Astrocyte (in vitro differentiated cells and primary cell): Measurements from ENCODE around the gene ZFR. TPM values are rescaled to one million over a fixed set of nuclear protein-coding genes. Genes with fewer than 3 reads are reported as not detected.
"Not testable (repeated sequence)": the region's sequence is repeated elsewhere in the genome, so short reads cannot be mapped to it uniquely, and the experiment has no call there.

Experiments used
- DNase-seq: peaks from one replicate; pipeline ENCODE4 v3.0.0-alpha.2; 2010; ENCODE audit warnings: low read depth
- FAIRE-seq: peaks from 2 replicates; lab custom pipeline; 2011; peaks lifted over from hg19 to GRCh38; lab: Jason Lieb, UNC
- H2AFZ ChIP-seq: 2 replicates; pipeline ENCODE4 v1.6.0; 2012; ENCODE audit warnings: low read depth, low read length, inconsistent platforms
- H3K27ac ChIP-seq: 2 replicates; pipeline ENCODE4 v1.5.1; 2011; ENCODE audit warnings: low read depth, low read length, inconsistent platforms
- H3K27me3 ChIP-seq: 2 replicates; pipeline ENCODE4 v1.6.0; 2011; ENCODE audit warnings: low read length, inconsistent platforms; ENCODE audit not compliant: insufficient read depth
- H3K36me3 ChIP-seq: 2 replicates; pipeline ENCODE4 v1.5.1; 2011; ENCODE audit warnings: low read length, inconsistent platforms; ENCODE audit not compliant: insufficient read depth
- H3K4me1 ChIP-seq: 2 replicates; pipeline ENCODE4 v1.5.1; 2011; ENCODE audit warnings: low read length, inconsistent platforms; ENCODE audit not compliant: insufficient read depth
- H3K4me2 ChIP-seq: 2 replicates; pipeline ENCODE4 v1.6.0; 2012; ENCODE audit warnings: low read length, inconsistent platforms
- H3K4me3 ChIP-seq: 2 replicates; pipeline ENCODE4 v1.5.1; 2011; ENCODE audit warnings: low read depth, mild to moderate bottlenecking, low read length, inconsistent platforms; ENCODE audit not compliant: insufficient read depth
- H3K79me2 ChIP-seq: 2 replicates; pipeline ENCODE4 v1.6.0; 2012; ENCODE audit warnings: mild to moderate bottlenecking, low read length, inconsistent platforms; ENCODE audit not compliant: insufficient read depth
- H3K9ac ChIP-seq: 2 replicates; pipeline ENCODE4 v1.6.0; 2012; ENCODE audit warnings: mild to moderate bottlenecking, low read length, inconsistent platforms
- H3K9me3 ChIP-seq: 2 replicates; pipeline ENCODE4 v1.5.1; 2012; ENCODE audit warnings: low read depth, mild to moderate bottlenecking, low read length, inconsistent platforms; ENCODE audit not compliant: insufficient read depth
- H4K20me1 ChIP-seq: 2 replicates; pipeline ENCODE4 v1.6.0; 2012; ENCODE audit warnings: low read length, inconsistent platforms; ENCODE audit not compliant: insufficient read depth
- H3K27ac Mint-ChIP-seq: one replicate; pipeline ENCODE4 v1.8.0; 2021; ENCODE audit warnings: mild to moderate bottlenecking, mixed read lengths; ENCODE audit not compliant: unreplicated experiment
- H3K27me3 Mint-ChIP-seq: one replicate; pipeline ENCODE4 v1.8.0; 2021; ENCODE audit warnings: low read depth, mixed read lengths; ENCODE audit not compliant: unreplicated experiment
- H3K36me3 Mint-ChIP-seq: one replicate; pipeline ENCODE4 v1.8.0; 2021; ENCODE audit warnings: low read depth, mixed read lengths; ENCODE audit not compliant: unreplicated experiment
- H3K4me1 Mint-ChIP-seq: one replicate; pipeline ENCODE4 v1.8.0; 2021; ENCODE audit warnings: low read depth, mixed read lengths; ENCODE audit not compliant: unreplicated experiment
- H3K4me3 Mint-ChIP-seq: one replicate; pipeline ENCODE4 v1.8.0; 2021; ENCODE audit warnings: mild to moderate bottlenecking, moderate library complexity, mixed read lengths; ENCODE audit not compliant: unreplicated experiment
- H3K9me3 Mint-ChIP-seq: one replicate; pipeline ENCODE4 v1.8.0; 2021; ENCODE audit warnings: mild to moderate bottlenecking, mixed read lengths; ENCODE audit not compliant: unreplicated experiment
- EZH2 ChIP-seq: IDR thresholded peaks from 2 replicates; pipeline ENCODE4 v1.6.1; 2012; ENCODE audit warnings: mild to moderate bottlenecking, low read length, inconsistent platforms; ENCODE audit not compliant: insufficient read depth
- total RNA-seq: library from RNA; stranded (reverse); gene quantifications from 2 replicates; pipeline ENCODE4 v1.2.1, GENCODE V29; 2021
- TF ChIP-seq, protein P1 (sequence below): IDR thresholded peaks from 2 replicates; pipeline ENCODE4 v1.5.1; 2011; ENCODE audit warnings: low read depth, mild to moderate bottlenecking, inconsistent platforms, low read length, moderate library complexity; ENCODE audit not compliant: insufficient read depth

ZFR gene
- total RNA-seq, 1 donor from 2014 or later = 68.4 TPM

DNA sequence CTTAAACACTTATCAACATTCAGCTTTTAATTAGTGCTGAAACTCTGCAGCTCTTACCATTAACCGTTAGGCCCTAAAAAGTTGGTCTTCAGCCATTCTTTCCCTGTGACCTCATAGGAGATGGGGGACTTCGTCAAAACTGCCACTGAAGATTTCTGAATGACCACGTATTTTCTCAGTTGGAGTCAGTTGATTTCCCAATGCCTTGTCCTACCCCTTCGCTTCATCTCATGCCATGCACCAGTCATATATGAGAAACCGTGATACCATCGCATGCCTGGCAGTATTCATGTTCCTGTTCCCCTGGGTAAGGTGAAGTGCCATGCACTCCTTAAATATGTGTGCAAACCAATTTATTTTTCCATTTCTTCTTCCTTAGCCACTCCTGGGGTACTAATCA is 10.8 kb upstream of the ZFR start:
- Histone ChIP-seq H3K4me1 (no peaks in the 10 kb centered on the region), H2AFZ (no peak overlapping the region), H3K36me3 (no peaks in the 10 kb centered on the region), H3K79me2 (no peaks in the 10 kb centered on the region), H3K4me2 (no peak overlapping the region), H4K20me1 (no peaks in the 10 kb centered on the region), H3K27me3 (peaks cover 6% of the 10 kb centered on the region), H3K27ac (no peak overlapping the region), H3K4me3 (no peak overlapping the region), H3K9me3 (peaks cover 3% of the 10 kb centered on the region), H3K9ac (no peak overlapping the region)
- Mint-ChIP-seq H3K4me3 (no peak overlapping the region), H3K27me3 (peaks cover 5% of the 10 kb centered on the region), H3K36me3 (no peaks in the 10 kb centered on the region), H3K4me1 (no peaks in the 10 kb centered on the region), H3K9me3 (no peaks in the 10 kb centered on the region), H3K27ac (no peak overlapping the region)
- no peak for TF ChIP-seq EZH2
- TF ChIP-seq, protein P1, sequence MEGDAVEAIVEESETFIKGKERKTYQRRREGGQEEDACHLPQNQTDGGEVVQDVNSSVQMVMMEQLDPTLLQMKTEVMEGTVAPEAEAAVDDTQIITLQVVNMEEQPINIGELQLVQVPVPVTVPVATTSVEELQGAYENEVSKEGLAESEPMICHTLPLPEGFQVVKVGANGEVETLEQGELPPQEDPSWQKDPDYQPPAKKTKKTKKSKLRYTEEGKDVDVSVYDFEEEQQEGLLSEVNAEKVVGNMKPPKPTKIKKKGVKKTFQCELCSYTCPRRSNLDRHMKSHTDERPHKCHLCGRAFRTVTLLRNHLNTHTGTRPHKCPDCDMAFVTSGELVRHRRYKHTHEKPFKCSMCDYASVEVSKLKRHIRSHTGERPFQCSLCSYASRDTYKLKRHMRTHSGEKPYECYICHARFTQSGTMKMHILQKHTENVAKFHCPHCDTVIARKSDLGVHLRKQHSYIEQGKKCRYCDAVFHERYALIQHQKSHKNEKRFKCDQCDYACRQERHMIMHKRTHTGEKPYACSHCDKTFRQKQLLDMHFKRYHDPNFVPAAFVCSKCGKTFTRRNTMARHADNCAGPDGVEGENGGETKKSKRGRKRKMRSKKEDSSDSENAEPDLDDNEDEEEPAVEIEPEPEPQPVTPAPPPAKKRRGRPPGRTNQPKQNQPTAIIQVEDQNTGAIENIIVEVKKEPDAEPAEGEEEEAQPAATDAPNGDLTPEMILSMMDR = no peak
- DNase-seq = no peak
- FAIRE-seq = no peak

DNA sequence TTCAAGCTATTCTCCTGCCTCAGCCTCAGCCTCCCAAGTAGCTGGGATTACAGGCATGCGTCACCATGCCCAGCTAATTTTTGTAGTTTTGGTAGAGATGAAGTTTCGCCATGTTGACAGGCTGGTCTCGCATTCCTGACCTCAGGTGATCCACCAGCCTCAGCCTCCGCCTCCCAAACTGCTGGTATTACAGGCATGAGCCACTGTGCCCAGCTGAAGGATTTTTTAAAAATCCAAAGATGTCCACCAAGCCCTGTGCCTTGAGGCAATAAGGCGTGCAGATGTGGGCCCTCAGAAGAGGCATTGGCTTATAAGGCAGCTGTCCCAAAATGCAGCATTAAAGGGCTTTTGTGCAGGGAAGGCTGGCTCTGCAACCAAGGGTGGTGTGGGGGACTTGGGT is 10.3 kb upstream of the ZFR start:
- no peaks in the 10 kb centered on the region for H3K36me3 Mint-ChIP-seq
- no peak for TF ChIP-seq EZH2
- TF ChIP-seq, protein P1 = no peak

DNA sequence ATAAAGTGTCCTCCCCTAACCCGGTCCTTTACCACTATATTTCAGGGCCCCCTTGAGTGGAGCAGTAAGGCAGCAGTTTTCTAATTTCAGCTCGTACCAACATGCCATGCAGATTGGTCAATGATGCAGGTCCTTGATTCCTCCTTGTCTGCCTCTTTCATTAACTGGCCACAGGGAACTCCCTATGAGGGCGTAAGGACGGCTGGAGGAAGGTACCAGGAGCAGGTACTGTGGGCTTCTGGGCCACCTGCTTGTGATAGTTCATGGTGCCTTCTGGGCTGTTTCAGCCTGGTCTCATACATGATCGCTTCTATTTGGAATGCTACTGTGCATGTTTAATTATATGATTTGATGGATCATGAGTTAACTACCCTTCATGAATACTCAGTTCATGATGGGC is 9.4 kb upstream of the ZFR start:
- Mint-ChIP-seq H3K27ac (no peak overlapping the region), H3K36me3 (no peaks in the 10 kb centered on the region), H3K4me3 (no peak overlapping the region), H3K9me3 (no peaks in the 10 kb centered on the region), H3K27me3 (peaks cover 5% of the 10 kb centered on the region), H3K4me1 (no peaks in the 10 kb centered on the region)
- Histone ChIP-seq H3K9me3 (peaks cover 3% of the 10 kb centered on the region), H3K79me2 (no peaks in the 10 kb centered on the region), H3K27ac (no peak overlapping the region), H3K9ac (no peak overlapping the region), H4K20me1 (no peaks in the 10 kb centered on the region), H3K4me2 (no peak overlapping the region), H2AFZ (no peak overlapping the region), H3K4me1 (no peaks in the 10 kb centered on the region), H3K4me3 (no peak overlapping the region), H3K27me3 (peaks cover 6% of the 10 kb centered on the region), H3K36me3 (no peaks in the 10 kb centered on the region)
- DNase-seq (no peak), FAIRE-seq (no peak)
- TF ChIP-seq, protein P1 = no peak
- no peak for TF ChIP-seq EZH2

More for the DNA sequence above, 10.3 kb upstream of the ZFR start:
- peaks cover 5% of the 10 kb centered on the region for H3K27me3 Mint-ChIP-seq
- H2AFZ ChIP-seq = no peak overlapping the region
- no peak overlapping the region for H3K27ac ChIP-seq
- FAIRE-seq = no peak
- H3K36me3 ChIP-seq = no peaks in the 10 kb centered on the region
- no peaks in the 10 kb centered on the region for H3K4me1 ChIP-seq
- H3K4me2 ChIP-seq = no peak overlapping the region
- no peak overlapping the region for H3K27ac Mint-ChIP-seq
- H3K9me3 ChIP-seq = peaks cover 3% of the 10 kb centered on the region
- H3K79me2 ChIP-seq = no peaks in the 10 kb centered on the region
- DNase-seq = no peak
- no peak overlapping the region for H3K9ac ChIP-seq
- H3K4me3 Mint-ChIP-seq = no peak overlapping the region
- no peaks in the 10 kb centered on the region for H4K20me1 ChIP-seq
- H3K27me3 ChIP-seq = peaks cover 6% of the 10 kb centered on the region
- H3K4me1 Mint-ChIP-seq = no peaks in the 10 kb centered on the region
- no peak overlapping the region for H3K4me3 ChIP-seq
- no peaks in the 10 kb centered on the region for H3K9me3 Mint-ChIP-seq

DNA sequence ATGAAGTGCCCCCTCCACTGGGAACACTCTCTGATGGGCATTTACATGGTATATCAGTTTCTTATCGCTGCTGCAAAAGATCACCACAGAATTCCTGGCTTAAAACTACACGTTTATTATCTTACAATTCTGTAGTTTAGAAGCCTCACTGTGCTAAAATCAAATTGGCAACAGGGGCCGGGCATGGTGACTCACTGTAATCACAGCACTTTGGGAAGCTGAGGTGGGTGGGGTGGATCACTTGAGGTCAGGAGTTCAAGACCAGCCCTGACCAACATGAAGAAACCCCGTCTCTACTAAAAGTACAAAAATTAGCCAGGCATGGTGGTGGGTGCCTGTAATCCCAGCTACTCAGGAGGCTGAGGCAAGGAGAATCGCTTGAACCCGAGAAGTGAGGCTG is 7.8 kb upstream of the ZFR start:
- H3K9ac ChIP-seq, H2AFZ ChIP-seq, H3K27me3 ChIP-seq, H3K9me3 Mint-ChIP-seq, H3K79me2 ChIP-seq, H3K27me3 Mint-ChIP-seq, H3K4me3 ChIP-seq, H3K36me3 ChIP-seq, H4K20me1 ChIP-seq, H3K36me3 Mint-ChIP-seq, FAIRE-seq, H3K9me3 ChIP-seq, DNase-seq, H3K27ac Mint-ChIP-seq, H3K4me1 ChIP-seq, H3K4me1 Mint-ChIP-seq, H3K27ac ChIP-seq, H3K4me2 ChIP-seq, H3K4me3 Mint-ChIP-seq: not testable (repeated sequence)
